ENCODE measurements around the gene MCUR1. TPM values are rescaled to one million over a fixed set of nuclear protein-coding genes. Genes with fewer than 3 reads are reported as not detected.
A peak's percentile ranks its signal among the peaks of the same experiment; 100 is the strongest.

MCUR1 gene
- total and polyA plus RNA-seq, 2 of the 13 experiments (the other 11 are each of a cell fraction or from before 2014, with no cell fraction given) = 8.0 to 29.6 TPM

DNA sequence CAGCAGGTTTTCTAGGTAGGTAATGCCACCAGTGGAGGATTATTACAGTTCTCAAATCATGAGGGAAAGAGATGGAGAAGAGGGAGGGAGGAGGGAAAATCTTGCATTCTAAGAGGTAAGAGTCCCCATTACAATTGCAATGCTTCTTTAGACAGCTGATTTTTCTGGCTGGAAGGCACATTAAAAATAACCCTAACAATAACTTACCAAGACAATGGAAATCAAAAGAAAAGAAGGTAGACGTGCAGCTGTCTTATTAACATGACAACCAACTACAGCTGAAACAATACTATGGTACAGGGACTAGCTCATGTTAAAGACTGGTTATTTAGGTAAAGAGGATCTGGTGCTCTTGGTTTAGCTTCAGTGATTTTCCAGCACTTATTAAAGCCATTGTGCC, 24.6 kb downstream of the MCUR1 start:
- in situ Hi-C loops (cut with HindIII; ENCODE audit: extremely low pct_ligation_motif_present, low pct_unique_long_range_greater_than_20kb) = loop anchor here (10.0 kb wide), 1 partner anchor 265 kb away; no protein-coding TSS in a partner anchor
- no peak overlapping the region for H3K9ac ChIP-seq (ENCODE audit: insufficient read depth, low read depth, low read length)
- WGBS (ENCODE audit: low lambda C conversion rate) = 83% methylated on average over 1 of the region's 1 CpG
- no peaks in the 10 kb centered on the region for H4K20me1 ChIP-seq (ENCODE audit: insufficient read depth, low read length)
- POLR2A ChIA-PET = interaction anchor here (1.4 kb wide), 1 partner anchor 24 kb away, joined by 3 read pairs; no protein-coding TSS in a partner anchor
- FAIRE-seq (no peak), ATAC-seq (no peak), DNase-seq (ENCODE audit: low spot score) (no peak)
- no peak overlapping the region for H3K4me3 ChIP-seq (replicated peaks in 1 of 3; ENCODE audit: insufficient read depth in 1 of 3, low read depth in 2 of 3, low read length in 3 of 3)
- no peaks in the 10 kb centered on the region for H3K4me1 ChIP-seq (ENCODE audit: insufficient read depth, low read length)
- H3K36me3 ChIP-seq (replicated peaks in 1 of 2; ENCODE audit: control insufficient read depth in 1 of 2, insufficient read depth in 2 of 2, low read length in 2 of 2) = peaks cover 0 to 30% of the 10 kb centered on the region in 2 experiments; a peak in 4 of 5 replicates
- no peak overlapping the region for H3K27ac ChIP-seq (ENCODE audit: extremely low read length, insufficient read depth, low read length)
- H3K4me2 ChIP-seq (ENCODE audit: low read depth, low read length) = no peak overlapping the region
- TSS peak; percentile 13 for BruUV-seq (replicated peaks)
- intact Hi-C loops (cut with micrococcal nuclease; ENCODE audit: unreplicated experiment) = no loop called here
- no peaks in the 10 kb centered on the region for H3K79me2 ChIP-seq (ENCODE audit: insufficient read depth, low read length)
- H3K9me3 ChIP-seq (ENCODE audit: low read length) = no peaks in the 10 kb centered on the region
- no peak overlapping the region for H2AFZ ChIP-seq (ENCODE audit: low read length)
- CTCF ChIA-PET (ENCODE audit: low intra/inter-chr PET ratio, low total read pairs) = no interaction called here
- H3K27me3 ChIP-seq (ENCODE audit: control insufficient read depth in 1 of 2, insufficient read depth in 2 of 2, low read length in 2 of 2) = no peaks in the 10 kb centered on the region
- TF ChIP-seq IKZF4 (CRISPR knock-in tag; IDR thresholded peaks at IDR 0.05; ENCODE audit: borderline replicate concordance, low read depth, not compliant biosample characterization) = no peak
- TF ChIP-seq, protein P1, sequence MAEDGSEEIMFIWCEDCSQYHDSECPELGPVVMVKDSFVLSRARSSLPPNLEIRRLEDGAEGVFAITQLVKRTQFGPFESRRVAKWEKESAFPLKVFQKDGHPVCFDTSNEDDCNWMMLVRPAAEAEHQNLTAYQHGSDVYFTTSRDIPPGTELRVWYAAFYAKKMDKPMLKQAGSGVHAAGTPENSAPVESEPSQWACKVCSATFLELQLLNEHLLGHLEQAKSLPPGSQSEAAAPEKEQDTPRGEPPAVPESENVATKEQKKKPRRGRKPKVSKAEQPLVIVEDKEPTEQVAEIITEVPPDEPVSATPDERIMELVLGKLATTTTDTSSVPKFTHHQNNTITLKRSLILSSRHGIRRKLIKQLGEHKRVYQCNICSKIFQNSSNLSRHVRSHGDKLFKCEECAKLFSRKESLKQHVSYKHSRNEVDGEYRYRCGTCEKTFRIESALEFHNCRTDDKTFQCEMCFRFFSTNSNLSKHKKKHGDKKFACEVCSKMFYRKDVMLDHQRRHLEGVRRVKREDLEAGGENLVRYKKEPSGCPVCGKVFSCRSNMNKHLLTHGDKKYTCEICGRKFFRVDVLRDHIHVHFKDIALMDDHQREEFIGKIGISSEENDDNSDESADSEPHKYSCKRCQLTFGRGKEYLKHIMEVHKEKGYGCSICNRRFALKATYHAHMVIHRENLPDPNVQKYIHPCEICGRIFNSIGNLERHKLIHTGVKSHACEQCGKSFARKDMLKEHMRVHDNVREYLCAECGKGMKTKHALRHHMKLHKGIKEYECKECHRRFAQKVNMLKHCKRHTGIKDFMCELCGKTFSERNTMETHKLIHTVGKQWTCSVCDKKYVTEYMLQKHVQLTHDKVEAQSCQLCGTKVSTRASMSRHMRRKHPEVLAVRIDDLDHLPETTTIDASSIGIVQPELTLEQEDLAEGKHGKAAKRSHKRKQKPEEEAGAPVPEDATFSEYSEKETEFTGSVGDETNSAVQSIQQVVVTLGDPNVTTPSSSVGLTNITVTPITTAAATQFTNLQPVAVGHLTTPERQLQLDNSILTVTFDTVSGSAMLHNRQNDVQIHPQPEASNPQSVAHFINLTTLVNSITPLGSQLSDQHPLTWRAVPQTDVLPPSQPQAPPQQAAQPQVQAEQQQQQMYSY (CRISPR knock-in tag; IDR thresholded peaks at IDR 0.05) = no peak
- no peak for TF ChIP-seq ZZZ3 (CRISPR knock-in tag; IDR thresholded peaks at IDR 0.05; ENCODE audit: borderline replicate concordance)
- TF ChIP-seq SRSF9 (IDR thresholded peaks at IDR 0.05; ENCODE audit: borderline replicate concordance, insufficient read depth, low read depth, low read length, poor library complexity, severe bottlenecking) = no peak
- TF ChIP-seq, protein P2, sequence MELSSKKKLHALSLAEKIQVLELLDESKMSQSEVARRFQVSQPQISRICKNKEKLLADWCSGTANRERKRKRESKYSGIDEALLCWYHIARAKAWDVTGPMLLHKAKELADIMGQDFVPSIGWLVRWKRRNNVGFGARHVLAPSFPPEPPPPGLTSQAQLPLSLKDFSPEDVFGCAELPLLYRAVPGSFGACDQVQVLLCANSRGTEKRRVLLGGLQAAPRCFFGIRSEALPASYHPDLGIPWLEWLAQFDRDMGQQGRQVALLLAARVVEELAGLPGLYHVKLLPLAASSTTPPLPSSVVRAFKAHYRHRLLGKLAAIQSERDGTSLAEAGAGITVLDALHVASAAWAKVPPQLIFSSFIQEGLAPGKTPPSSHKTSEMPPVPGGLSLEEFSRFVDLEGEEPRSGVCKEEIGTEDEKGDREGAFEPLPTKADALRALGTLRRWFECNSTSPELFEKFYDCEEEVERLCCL (CRISPR knock-in tag; IDR thresholded peaks at IDR 0.05; ENCODE audit: borderline replicate concordance) = no peak
- no peak for TF ChIP-seq NR1H2 (CRISPR knock-in tag; IDR thresholded peaks at IDR 0.05; ENCODE audit: borderline replicate concordance, low read depth)
- TF ChIP-seq, protein P3, sequence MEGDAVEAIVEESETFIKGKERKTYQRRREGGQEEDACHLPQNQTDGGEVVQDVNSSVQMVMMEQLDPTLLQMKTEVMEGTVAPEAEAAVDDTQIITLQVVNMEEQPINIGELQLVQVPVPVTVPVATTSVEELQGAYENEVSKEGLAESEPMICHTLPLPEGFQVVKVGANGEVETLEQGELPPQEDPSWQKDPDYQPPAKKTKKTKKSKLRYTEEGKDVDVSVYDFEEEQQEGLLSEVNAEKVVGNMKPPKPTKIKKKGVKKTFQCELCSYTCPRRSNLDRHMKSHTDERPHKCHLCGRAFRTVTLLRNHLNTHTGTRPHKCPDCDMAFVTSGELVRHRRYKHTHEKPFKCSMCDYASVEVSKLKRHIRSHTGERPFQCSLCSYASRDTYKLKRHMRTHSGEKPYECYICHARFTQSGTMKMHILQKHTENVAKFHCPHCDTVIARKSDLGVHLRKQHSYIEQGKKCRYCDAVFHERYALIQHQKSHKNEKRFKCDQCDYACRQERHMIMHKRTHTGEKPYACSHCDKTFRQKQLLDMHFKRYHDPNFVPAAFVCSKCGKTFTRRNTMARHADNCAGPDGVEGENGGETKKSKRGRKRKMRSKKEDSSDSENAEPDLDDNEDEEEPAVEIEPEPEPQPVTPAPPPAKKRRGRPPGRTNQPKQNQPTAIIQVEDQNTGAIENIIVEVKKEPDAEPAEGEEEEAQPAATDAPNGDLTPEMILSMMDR (CRISPR knock-in tag; IDR thresholded peaks at IDR 0.05) = no peak
- no peak for TF ChIP-seq PPARG (CRISPR knock-in tag; conservative IDR thresholded peaks at IDR 0.05)
- no peak for TF ChIP-seq RBM39 (IDR thresholded peaks at IDR 0.05; ENCODE audit: low read depth, low read length, poor library complexity, severe bottlenecking)
- TF ChIP-seq SNAPC2 (CRISPR knock-in tag; IDR thresholded peaks at IDR 0.05) = no peak
- TF ChIP-seq NCOA2 (CRISPR knock-in tag; IDR thresholded peaks at IDR 0.05) = no peak
- TF ChIP-seq HOXA7 (CRISPR knock-in tag; IDR thresholded peaks at IDR 0.05) = no peak
- no peak for TF ChIP-seq ZNF296 (CRISPR knock-in tag; conservative IDR thresholded peaks at IDR 0.05)
- no peak for TF ChIP-seq TARDBP (CRISPR knock-in tag; IDR thresholded peaks at IDR 0.05)
- no peak for TF ChIP-seq IRX3 (CRISPR knock-in tag; IDR thresholded peaks at IDR 0.05; ENCODE audit: borderline replicate concordance, low read depth)
- TF ChIP-seq ZNF678 (CRISPR knock-in tag; IDR thresholded peaks at IDR 0.05) = no peak

Measured in HepG2 (cell line).